ENCODE data around the gene ANKRD7. TPM values are rescaled to one million over a fixed set of nuclear protein-coding genes. Genes with fewer than 3 reads are reported as not detected.

The ANKRD7 gene
- polyA plus RNA-seq, 1 of the 3 experiments (the other 2 are of a cell fraction), result 0.44 TPM

GRCh38 chr7:118183786-118184564 lies 40.5 kb upstream of the ANKRD7 start, which contains the start of gene LSM8 (continued):
- no peak for TF ChIP-seq USF2 (IDR thresholded peaks at IDR 0.05; ENCODE audit: borderline replicate concordance, low read depth, low read length)

GRCh38 chr7:118184565-118184940 lies 40.0 kb upstream of the ANKRD7 start:
- peak; percentile 28 for DNase-seq
- H3K79me2 ChIP-seq (ENCODE audit: insufficient read depth), result peaks cover 64% of the 10 kb centered on the region
- peak overlapping the region; percentile 82 for H3K4me2 ChIP-seq
- peaks cover 32 to 41% of the 10 kb centered on the region in 2 experiments for H3K36me3 ChIP-seq (replicated peaks in 1 of 2; ENCODE audit: control insufficient read depth in 1 of 2, insufficient read depth in 2 of 2, low read length in 1 of 2)
- no peaks in the 10 kb centered on the region; the same call in 1 of the 2 replicates for H3K9me2 ChIP-seq
- H3K27me3 ChIP-seq (ENCODE audit: insufficient read depth), result no peaks in the 10 kb centered on the region
- POLR2A ChIA-PET, result no interaction called here
- 3% methylated on average over 10 of the region's 10 CpGs for WGBS (ENCODE audit: low lambda C conversion rate)
- H3K4me1 ChIP-seq (ENCODE audit: control insufficient read depth in 1 of 2, insufficient read depth in 2 of 2, low read depth in 1 of 2, low read length in 1 of 2), result peaks cover 5 to 17% of the 10 kb centered on the region in 2 experiments; a peak in 3 of 4 replicates
- CTCF ChIA-PET, result interaction anchor here (1.2 to 2.0 kb wide), 2 partner anchors 12 to 31 kb away, joined by 3 to 8 read pairs; no protein-coding TSS in a partner anchor
- H3K27ac ChIP-seq (ENCODE audit: low read depth in 2 of 2, low read length in 1 of 2), result peak overlapping the region; percentile 81 to 88
- H4K20me1 ChIP-seq (ENCODE audit: insufficient read depth), result peaks cover 5% of the 10 kb centered on the region; the same call in 1 of the 2 replicates
- no peaks in the 10 kb centered on the region for H3K9me3 ChIP-seq
- peak overlapping the region; percentile 72; the same call in 1 of the 2 replicates for H2AFZ ChIP-seq (ENCODE audit: low read depth)
- peak overlapping the region; percentile 81 for H3K9ac ChIP-seq
- H3K4me3 ChIP-seq (ENCODE audit: low read depth in 2 of 2, low read length in 1 of 2), result peak overlapping the region; percentile 95 to 98
- peaks cover 19% of the 10 kb centered on the region for H3F3A ChIP-seq (replicated peaks; ENCODE audit: insufficient read depth)
- TF ChIP-seq JUND (IDR thresholded peaks at IDR 0.05) (no peak), ZBTB33 (IDR thresholded peaks at IDR 0.05; ENCODE audit: borderline replicate concordance, low read depth) (no peak), EZH2phosphoT487 (IDR thresholded peaks at IDR 0.05; ENCODE audit: borderline replicate concordance, low read depth) (no peak), TCF12 (IDR thresholded peaks at IDR 0.05) (no peak), CHD2 (IDR thresholded peaks at IDR 0.05; ENCODE audit: low read length, partially characterized antibody) (no peak), USF2 (IDR thresholded peaks at IDR 0.05; ENCODE audit: borderline replicate concordance, low read depth, low read length) (no peak), MEF2A (IDR thresholded peaks at IDR 0.05; ENCODE audit: borderline replicate concordance, low read depth) (no peak), PBX3 (IDR thresholded peaks at IDR 0.05) (no peak), GATA2 (CRISPR knock-in tag; IDR thresholded peaks at IDR 0.05) (no peak), SMC3 (IDR thresholded peaks at IDR 0.05; ENCODE audit: low read depth, low read length) (no peak), NRF1 (IDR thresholded peaks at IDR 0.05; ENCODE audit: low read depth, low read length) (no peak), SIN3A (IDR thresholded peaks at IDR 0.05; ENCODE audit: borderline replicate concordance, low read depth, low read length) (no peak), POLR2AphosphoS5 (IDR thresholded peaks at IDR 0.05; ENCODE audit: low read depth, low read length) (no peak), EP300 (IDR thresholded peaks at IDR 0.05; ENCODE audit: borderline replicate concordance in 1 of 2, low read depth in 1 of 2, low read length in 1 of 2) (no peak), YY1 (IDR thresholded peaks at IDR 0.05; ENCODE audit: low read depth) (no peak)
- TF ChIP-seq, protein P1, sequence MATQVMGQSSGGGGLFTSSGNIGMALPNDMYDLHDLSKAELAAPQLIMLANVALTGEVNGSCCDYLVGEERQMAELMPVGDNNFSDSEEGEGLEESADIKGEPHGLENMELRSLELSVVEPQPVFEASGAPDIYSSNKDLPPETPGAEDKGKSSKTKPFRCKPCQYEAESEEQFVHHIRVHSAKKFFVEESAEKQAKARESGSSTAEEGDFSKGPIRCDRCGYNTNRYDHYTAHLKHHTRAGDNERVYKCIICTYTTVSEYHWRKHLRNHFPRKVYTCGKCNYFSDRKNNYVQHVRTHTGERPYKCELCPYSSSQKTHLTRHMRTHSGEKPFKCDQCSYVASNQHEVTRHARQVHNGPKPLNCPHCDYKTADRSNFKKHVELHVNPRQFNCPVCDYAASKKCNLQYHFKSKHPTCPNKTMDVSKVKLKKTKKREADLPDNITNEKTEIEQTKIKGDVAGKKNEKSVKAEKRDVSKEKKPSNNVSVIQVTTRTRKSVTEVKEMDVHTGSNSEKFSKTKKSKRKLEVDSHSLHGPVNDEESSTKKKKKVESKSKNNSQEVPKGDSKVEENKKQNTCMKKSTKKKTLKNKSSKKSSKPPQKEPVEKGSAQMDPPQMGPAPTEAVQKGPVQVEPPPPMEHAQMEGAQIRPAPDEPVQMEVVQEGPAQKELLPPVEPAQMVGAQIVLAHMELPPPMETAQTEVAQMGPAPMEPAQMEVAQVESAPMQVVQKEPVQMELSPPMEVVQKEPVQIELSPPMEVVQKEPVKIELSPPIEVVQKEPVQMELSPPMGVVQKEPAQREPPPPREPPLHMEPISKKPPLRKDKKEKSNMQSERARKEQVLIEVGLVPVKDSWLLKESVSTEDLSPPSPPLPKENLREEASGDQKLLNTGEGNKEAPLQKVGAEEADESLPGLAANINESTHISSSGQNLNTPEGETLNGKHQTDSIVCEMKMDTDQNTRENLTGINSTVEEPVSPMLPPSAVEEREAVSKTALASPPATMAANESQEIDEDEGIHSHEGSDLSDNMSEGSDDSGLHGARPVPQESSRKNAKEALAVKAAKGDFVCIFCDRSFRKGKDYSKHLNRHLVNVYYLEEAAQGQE (IDR thresholded peaks at IDR 0.05; ENCODE audit: low read depth, low read length), result no peak
- TF ChIP-seq, protein P2, sequence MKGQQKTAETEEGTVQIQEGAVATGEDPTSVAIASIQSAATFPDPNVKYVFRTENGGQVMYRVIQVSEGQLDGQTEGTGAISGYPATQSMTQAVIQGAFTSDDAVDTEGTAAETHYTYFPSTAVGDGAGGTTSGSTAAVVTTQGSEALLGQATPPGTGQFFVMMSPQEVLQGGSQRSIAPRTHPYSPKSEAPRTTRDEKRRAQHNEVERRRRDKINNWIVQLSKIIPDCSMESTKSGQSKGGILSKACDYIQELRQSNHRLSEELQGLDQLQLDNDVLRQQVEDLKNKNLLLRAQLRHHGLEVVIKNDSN (IDR thresholded peaks at IDR 0.05; ENCODE audit: borderline replicate concordance, low read depth), result no peak
